Astrocyte (in vitro differentiated cells and primary cell): ENCODE results near the gene ELP2. TPM values are rescaled to one million over a fixed set of nuclear protein-coding genes. Genes with fewer than 3 reads are reported as not detected.

Experiments
- DNase-seq: peaks from one replicate; pipeline ENCODE4 v3.0.0-alpha.2; 2010; ENCODE audit warnings: low read depth
- FAIRE-seq: peaks from 2 replicates; lab custom pipeline; 2011; peaks lifted over from hg19 to GRCh38; lab: Jason Lieb, UNC
- H2AFZ ChIP-seq: 2 replicates; pipeline ENCODE4 v1.6.0; 2012; ENCODE audit warnings: low read depth, low read length, inconsistent platforms
- H3K27ac ChIP-seq: 2 replicates; pipeline ENCODE4 v1.5.1; 2011; ENCODE audit warnings: low read depth, low read length, inconsistent platforms
- H3K27me3 ChIP-seq: 2 replicates; pipeline ENCODE4 v1.6.0; 2011; ENCODE audit warnings: low read length, inconsistent platforms; ENCODE audit not compliant: insufficient read depth
- H3K36me3 ChIP-seq: 2 replicates; pipeline ENCODE4 v1.5.1; 2011; ENCODE audit warnings: low read length, inconsistent platforms; ENCODE audit not compliant: insufficient read depth
- H3K4me1 ChIP-seq: 2 replicates; pipeline ENCODE4 v1.5.1; 2011; ENCODE audit warnings: low read length, inconsistent platforms; ENCODE audit not compliant: insufficient read depth
- H3K4me2 ChIP-seq: 2 replicates; pipeline ENCODE4 v1.6.0; 2012; ENCODE audit warnings: low read length, inconsistent platforms
- H3K4me3 ChIP-seq: 2 replicates; pipeline ENCODE4 v1.5.1; 2011; ENCODE audit warnings: low read depth, mild to moderate bottlenecking, low read length, inconsistent platforms; ENCODE audit not compliant: insufficient read depth
- H3K79me2 ChIP-seq: 2 replicates; pipeline ENCODE4 v1.6.0; 2012; ENCODE audit warnings: mild to moderate bottlenecking, low read length, inconsistent platforms; ENCODE audit not compliant: insufficient read depth
- H3K9ac ChIP-seq: 2 replicates; pipeline ENCODE4 v1.6.0; 2012; ENCODE audit warnings: mild to moderate bottlenecking, low read length, inconsistent platforms
- H3K9me3 ChIP-seq: 2 replicates; pipeline ENCODE4 v1.5.1; 2012; ENCODE audit warnings: low read depth, mild to moderate bottlenecking, low read length, inconsistent platforms; ENCODE audit not compliant: insufficient read depth
- H4K20me1 ChIP-seq: 2 replicates; pipeline ENCODE4 v1.6.0; 2012; ENCODE audit warnings: low read length, inconsistent platforms; ENCODE audit not compliant: insufficient read depth
- H3K27ac Mint-ChIP-seq: one replicate; pipeline ENCODE4 v1.8.0; 2021; ENCODE audit warnings: mild to moderate bottlenecking, mixed read lengths; ENCODE audit not compliant: unreplicated experiment
- H3K27me3 Mint-ChIP-seq: one replicate; pipeline ENCODE4 v1.8.0; 2021; ENCODE audit warnings: low read depth, mixed read lengths; ENCODE audit not compliant: unreplicated experiment
- H3K36me3 Mint-ChIP-seq: one replicate; pipeline ENCODE4 v1.8.0; 2021; ENCODE audit warnings: low read depth, mixed read lengths; ENCODE audit not compliant: unreplicated experiment
- H3K4me1 Mint-ChIP-seq: one replicate; pipeline ENCODE4 v1.8.0; 2021; ENCODE audit warnings: low read depth, mixed read lengths; ENCODE audit not compliant: unreplicated experiment
- H3K4me3 Mint-ChIP-seq: one replicate; pipeline ENCODE4 v1.8.0; 2021; ENCODE audit warnings: mild to moderate bottlenecking, moderate library complexity, mixed read lengths; ENCODE audit not compliant: unreplicated experiment
- H3K9me3 Mint-ChIP-seq: one replicate; pipeline ENCODE4 v1.8.0; 2021; ENCODE audit warnings: mild to moderate bottlenecking, mixed read lengths; ENCODE audit not compliant: unreplicated experiment
- EZH2 ChIP-seq: IDR thresholded peaks from 2 replicates; pipeline ENCODE4 v1.6.1; 2012; ENCODE audit warnings: mild to moderate bottlenecking, low read length, inconsistent platforms; ENCODE audit not compliant: insufficient read depth
- total RNA-seq: library from RNA; stranded (reverse); gene quantifications from 2 replicates; pipeline ENCODE4 v1.2.1, GENCODE V29; 2021
- TF ChIP-seq, protein P1 (sequence below): IDR thresholded peaks from 2 replicates; pipeline ENCODE4 v1.5.1; 2011; ENCODE audit warnings: low read depth, mild to moderate bottlenecking, inconsistent platforms, low read length, moderate library complexity; ENCODE audit not compliant: insufficient read depth

ELP2 gene
- total RNA-seq, 1 donor from 2014 or later, result 99.8 TPM

- Histone ChIP-seq H4K20me1 (no peaks in the 10 kb centered on the region), H3K9ac (peak overlapping the region; percentile 91), H2AFZ (peak overlapping the region; percentile 95), H3K4me2 (peak overlapping the region; percentile 99), H3K27me3 (no peaks in the 10 kb centered on the region), H3K9me3 (no peaks in the 10 kb centered on the region), H3K4me1 (peaks cover 9% of the 10 kb centered on the region), H3K36me3 (no peaks in the 10 kb centered on the region), H3K27ac (peak overlapping the region; percentile 33), H3K79me2 (no peaks in the 10 kb centered on the region), H3K4me3 (peak overlapping the region; percentile 94)
- Mint-ChIP-seq H3K4me1 (no peaks in the 10 kb centered on the region), H3K36me3 (no peaks in the 10 kb centered on the region), H3K4me3 (peak overlapping the region; percentile 84), H3K9me3 (no peaks in the 10 kb centered on the region), H3K27me3 (peaks cover 55% of the 10 kb centered on the region), H3K27ac (no peak overlapping the region)
- no peak for TF ChIP-seq EZH2
- TF ChIP-seq, protein P1, sequence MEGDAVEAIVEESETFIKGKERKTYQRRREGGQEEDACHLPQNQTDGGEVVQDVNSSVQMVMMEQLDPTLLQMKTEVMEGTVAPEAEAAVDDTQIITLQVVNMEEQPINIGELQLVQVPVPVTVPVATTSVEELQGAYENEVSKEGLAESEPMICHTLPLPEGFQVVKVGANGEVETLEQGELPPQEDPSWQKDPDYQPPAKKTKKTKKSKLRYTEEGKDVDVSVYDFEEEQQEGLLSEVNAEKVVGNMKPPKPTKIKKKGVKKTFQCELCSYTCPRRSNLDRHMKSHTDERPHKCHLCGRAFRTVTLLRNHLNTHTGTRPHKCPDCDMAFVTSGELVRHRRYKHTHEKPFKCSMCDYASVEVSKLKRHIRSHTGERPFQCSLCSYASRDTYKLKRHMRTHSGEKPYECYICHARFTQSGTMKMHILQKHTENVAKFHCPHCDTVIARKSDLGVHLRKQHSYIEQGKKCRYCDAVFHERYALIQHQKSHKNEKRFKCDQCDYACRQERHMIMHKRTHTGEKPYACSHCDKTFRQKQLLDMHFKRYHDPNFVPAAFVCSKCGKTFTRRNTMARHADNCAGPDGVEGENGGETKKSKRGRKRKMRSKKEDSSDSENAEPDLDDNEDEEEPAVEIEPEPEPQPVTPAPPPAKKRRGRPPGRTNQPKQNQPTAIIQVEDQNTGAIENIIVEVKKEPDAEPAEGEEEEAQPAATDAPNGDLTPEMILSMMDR, result no peak
- DNase-seq (no peak), FAIRE-seq (no peak)
These were observed 56.9 kb downstream of the ELP2 start for GRCh38 chr18:36186461-36187192.

- Histone ChIP-seq H3K27ac (peak within 1 kb of the TSS; percentile 33), H3K9me3 (no peaks in the 10 kb centered on the region), H3K36me3 (no peaks in the 10 kb centered on the region), H3K79me2 (no peaks in the 10 kb centered on the region), H3K4me2 (peak within 1 kb of the TSS; percentile 99), H2AFZ (peak within 1 kb of the TSS; percentile 95), H3K27me3 (no peaks in the 10 kb centered on the region), H3K9ac (peak within 1 kb of the TSS; percentile 91), H4K20me1 (no peaks in the 10 kb centered on the region), H3K4me3 (peak within 1 kb of the TSS; percentile 94), H3K4me1 (peaks cover 9% of the 10 kb centered on the region)
- Mint-ChIP-seq H3K4me1 (no peaks in the 10 kb centered on the region), H3K27me3 (peaks cover 55% of the 10 kb centered on the region), H3K36me3 (no peaks in the 10 kb centered on the region), H3K9me3 (no peaks in the 10 kb centered on the region), H3K4me3 (peak within 1 kb of the TSS; percentile 84), H3K27ac (peak within 1 kb of the TSS; percentile 56)
- FAIRE-seq (no peak), DNase-seq (no peak)
- TF ChIP-seq, protein P1, result no peak
- TF ChIP-seq EZH2, result no peak
These were observed 57.6 kb downstream of the ELP2 start, which contains the start of gene MOCOS for GRCh38 chr18:36187193-36187825. MOCOS (plus strand) TSS chr18:36187497; CDS start chr18:36187540, 43 bp downstream.
